ENCODE results near the gene TBX2.

The TBX2 gene

DNA sequence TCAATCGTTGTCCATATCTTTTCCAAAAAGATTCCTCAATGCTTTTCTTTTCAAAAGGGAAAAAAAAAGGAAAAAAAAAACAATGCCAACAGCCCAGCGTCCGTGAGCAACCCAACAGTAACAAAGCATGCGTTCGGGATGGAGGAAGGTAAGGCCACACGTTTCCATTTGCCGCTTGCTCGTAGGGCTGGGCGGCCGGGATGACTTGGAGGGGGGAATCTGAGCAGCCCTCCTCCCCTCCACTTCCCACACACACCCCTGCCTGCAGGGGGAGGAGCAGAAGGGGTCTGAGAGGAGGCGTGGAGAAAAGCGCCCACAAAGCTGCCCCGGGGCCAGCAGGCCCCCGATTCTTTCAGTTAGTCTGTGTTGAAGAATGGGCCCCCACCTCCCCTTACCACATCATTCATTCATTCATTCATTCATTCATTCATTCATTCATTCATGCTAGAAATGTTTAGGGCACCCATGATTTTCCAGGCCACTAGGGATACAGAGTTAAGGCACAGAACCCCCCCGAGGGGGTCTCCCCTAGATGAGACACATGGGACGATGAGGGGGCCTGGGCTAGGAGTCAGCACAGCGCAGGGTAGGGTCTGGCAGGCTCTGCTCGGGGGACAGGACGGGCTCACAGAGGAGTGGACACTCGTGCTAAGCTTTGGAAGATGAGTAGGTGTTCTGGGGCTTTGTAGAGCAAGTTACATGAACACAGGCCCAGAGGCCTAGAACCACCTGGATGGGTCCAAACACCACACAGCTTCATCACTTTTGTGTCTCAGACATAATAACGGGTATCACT is 10.9 kb upstream of the TBX2 start:
- no peak for DNase-seq

DNA sequence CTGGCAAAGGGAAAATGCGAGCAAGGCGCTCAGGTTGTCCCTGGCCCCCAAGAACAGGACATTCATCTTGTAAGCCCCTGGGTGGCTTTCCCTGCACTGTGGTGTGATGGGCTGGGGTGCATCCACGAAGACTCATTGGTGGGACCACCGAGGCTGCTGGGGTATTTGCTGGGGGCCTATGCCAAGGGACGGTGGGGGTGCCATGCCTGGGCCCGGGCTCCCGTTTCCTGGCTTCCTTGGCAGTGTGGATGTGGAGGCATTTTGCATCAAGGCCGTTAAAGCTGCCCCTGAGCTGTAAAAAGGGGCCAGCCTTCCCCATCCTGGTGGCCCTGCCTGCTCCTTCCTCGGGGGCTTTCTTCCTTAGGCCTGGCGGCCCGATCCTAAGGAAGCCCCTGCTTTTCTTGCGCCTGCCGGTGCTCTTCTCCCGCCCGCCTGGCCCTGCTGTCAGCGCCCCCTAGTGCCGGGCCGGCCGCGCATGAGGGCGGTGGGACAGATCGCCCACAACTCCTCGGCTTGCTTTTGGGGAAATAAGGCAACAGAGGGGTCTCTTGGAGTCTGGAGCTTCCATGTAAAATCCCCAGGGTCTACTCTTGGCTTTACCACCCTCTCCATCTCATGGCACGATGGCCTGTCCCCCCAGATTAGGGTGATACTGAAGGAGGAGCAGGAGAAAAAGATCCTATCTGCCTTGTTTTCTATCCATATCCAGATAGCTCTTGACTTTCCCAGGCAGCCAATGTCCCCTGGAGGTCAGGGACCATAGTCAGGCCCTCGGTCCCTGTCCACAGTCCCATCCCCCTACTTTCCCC is 9.8 kb upstream of the TBX2 start:
- DNase-seq = peak; percentile 57

GRCh38 chr17:61390479-61390791 is 9.2 kb upstream of the TBX2 start:
- no peak for DNase-seq

GRCh38 chr17:61391595-61392291 is 7.9 kb upstream of the TBX2 start:
- no peak for DNase-seq

DNA sequence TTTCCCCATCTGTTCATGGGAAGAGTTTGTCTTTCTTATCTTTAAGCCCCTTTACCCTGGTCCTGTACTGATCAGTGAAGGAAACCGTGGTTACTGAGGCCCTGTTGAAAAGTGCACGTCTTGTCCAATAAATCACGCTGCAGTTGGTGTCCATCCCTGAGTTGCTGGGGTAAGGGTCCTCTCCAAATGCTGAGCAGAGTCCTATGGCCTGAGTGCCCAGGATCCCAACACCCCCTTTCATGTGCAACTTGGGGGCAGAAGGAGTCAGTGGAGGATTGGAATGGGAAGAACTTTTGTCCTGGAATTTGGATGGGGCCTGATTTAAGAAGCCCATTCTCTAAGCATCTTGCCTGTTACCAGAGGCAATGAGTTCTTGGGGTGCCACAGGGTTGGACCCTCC is 7.0 kb upstream of the TBX2 start:
- DNase-seq = no peak

DNA sequence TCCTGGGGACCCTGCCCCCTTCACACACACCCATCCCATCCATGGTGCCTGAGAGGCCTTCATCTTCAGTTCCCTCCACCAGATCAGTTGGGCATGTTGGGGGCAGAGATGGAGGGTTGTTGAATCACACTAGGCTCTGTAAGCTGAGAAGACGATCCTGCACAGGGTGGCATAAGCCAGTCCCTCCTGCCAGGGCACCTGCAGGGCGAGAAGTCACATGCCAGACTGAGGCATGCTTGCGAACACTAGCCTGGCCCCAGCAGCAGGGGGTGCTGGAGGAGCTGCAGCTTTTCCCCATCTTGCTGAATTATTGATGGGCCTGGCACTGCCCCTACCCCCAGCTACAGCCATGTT is 6.1 kb upstream of the TBX2 start:
- peak; percentile 26 for DNase-seq

GRCh38 chr17:61393904-61394629 is 5.6 kb upstream of the TBX2 start:
- no peak for DNase-seq

DNA sequence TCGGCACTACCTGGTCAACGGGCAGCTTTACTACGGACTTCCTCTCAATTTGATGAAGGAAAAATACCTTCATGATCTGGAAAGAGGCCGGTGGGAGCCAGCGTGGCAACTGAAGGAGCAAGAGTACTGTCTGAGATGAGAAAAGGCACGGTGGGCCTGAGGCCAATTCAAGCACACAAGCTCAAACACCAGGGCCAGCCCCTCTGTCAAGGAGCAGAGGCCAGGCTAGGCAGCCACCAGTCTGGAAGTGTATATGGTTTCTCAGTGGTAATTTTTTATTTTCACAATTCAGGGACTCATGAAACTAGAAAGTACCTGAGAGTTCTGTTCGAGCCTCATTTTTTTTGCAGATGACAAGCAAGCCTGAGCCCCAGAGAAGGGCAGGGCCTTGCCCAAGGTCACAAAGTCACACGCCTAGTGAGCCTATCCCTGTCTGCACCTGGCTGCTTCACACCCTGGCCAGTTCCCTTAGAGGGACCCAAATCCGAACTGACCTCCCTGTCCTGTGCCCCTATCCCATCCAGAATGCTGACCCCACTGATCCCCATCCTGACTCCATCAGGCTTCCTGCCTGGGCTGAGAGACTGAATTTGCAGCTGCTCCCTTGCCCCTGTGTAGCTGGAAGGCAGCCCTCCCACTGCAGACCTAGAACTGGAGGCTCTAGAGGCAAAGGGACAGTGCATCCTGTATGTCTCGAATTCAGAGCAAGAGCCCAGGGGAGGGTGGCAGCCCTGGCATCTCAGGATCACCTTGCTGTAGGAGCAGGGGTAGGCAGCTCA is 4.8 kb upstream of the TBX2 start:
- DNase-seq = no peak

GRCh38 chr17:61395409-61395982 is 4.1 kb upstream of the TBX2 start:
- no peak for DNase-seq

DNA sequence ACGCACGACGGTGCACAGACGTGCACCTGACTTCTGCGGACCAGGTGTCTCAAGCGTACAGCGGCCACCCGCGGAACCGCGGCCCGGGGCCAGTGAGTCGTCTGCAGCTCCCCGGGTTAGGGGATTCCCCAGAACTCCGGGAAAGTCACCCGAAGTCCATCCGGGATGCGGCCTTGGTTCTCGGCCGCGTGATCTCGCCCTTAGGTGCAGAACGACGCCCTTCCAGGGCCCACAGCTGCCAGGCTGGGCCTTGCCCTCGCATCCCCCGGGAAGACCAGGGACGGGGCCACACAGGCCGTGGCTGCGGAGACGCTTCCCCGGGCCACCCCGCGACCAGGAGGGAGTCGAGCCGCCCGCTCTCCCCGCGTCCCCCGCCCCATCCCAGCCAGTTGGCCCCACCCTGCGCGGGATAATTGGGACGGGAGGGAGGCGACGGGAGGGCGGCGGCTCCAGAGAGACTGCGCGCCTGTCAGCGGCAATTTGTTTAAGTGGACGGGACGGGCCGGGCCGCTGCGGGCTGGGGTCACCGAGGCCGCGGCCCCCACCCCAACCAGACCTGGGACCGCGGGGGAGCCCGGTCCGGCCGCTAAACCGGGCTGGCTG is 3.6 kb upstream of the TBX2 start:
- DNase-seq = no peak

DNA sequence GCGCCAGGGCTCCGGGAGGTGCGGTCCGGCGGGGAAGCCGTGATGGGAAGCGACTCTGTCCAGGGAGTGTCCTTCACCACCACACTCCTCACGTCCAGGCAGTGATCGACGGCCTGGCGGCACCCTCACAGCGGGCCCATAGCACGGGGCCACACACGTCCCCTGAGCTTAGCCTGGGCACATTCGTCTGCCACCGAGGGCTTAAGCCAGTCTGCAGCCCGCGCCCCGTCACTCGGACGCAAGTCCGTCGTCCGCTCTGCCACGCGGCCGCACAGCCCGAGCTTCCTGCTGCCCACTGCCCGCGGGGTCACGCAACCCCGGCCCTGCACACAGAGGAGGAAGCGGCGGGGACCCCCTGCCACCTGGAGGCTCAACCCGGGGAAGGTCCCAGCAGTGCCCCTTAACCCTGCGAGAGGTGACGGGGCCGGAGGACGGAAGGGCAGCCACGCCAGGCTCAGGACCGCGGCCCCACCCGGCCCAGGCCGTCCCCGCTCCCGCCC is 3.0 kb upstream of the TBX2 start:
- no peak for DNase-seq

DNA sequence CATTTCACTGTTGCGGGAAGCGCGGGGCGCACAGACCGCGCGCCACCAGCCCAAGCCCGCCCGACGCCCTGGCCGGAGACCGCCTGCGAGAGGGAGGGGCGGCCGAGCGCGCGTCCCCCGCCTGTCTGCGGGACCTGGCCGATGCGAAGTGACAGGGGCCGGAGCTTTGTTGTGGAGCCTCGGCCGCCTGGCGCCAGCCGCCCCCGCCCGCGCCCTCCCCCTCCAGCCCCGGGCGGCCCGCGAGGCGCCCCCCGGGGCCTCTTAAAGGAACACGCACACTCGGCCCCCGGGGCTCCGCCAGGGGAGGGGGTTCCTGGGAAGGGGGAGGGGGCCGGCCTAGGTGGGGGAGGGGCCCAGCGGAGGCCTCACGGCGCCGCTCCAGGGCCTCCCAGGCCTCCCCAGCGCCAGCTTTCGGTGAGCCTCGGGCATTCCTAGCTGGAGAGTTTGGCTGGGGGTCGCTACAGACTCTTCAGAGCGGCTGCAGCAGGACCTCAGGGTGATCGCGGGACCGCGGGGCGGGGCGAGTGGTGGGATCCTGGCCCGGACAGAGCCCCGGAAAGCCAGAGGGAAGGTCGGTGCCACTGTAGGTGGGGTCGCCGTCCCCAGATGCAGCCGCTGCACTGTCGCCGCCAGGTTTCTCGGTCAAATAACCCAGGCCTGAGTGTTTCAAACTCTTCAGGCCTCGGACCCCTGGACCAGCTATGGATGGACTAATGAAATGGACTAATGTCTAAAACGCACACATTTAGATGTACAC is 2.4 kb upstream of the TBX2 start:
- no peak for DNase-seq

DNA sequence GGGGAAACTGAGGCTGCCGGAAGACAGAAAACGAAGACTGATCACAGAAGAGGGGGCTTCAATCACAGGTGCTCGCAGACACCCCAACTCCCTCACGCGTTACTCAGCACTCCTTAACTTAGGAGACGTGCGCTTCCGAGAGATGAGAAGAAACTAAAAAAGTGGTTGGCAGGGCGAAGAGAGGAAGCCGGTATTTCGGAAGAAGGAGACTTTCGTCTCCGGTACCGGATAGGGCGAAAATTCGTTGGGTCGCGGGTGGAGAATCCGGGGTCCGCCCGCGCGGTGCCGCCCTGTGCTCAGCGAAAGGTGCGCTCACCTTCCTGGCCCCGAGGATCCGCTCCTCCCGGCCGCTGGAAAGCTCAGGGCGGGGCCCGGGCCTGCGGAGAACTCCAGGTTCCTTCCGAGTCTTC is 917 bp upstream of the TBX2 start:
- DNase-seq = no peak

GRCh38 chr17:61400066-61400716 is 548 bp downstream of the TBX2 start:
- no peak for DNase-seq

- no peak for DNase-seq
Observed at GRCh38 chr17:61400717-61401388, 1.2 kb downstream of the TBX2 start.

DNA sequence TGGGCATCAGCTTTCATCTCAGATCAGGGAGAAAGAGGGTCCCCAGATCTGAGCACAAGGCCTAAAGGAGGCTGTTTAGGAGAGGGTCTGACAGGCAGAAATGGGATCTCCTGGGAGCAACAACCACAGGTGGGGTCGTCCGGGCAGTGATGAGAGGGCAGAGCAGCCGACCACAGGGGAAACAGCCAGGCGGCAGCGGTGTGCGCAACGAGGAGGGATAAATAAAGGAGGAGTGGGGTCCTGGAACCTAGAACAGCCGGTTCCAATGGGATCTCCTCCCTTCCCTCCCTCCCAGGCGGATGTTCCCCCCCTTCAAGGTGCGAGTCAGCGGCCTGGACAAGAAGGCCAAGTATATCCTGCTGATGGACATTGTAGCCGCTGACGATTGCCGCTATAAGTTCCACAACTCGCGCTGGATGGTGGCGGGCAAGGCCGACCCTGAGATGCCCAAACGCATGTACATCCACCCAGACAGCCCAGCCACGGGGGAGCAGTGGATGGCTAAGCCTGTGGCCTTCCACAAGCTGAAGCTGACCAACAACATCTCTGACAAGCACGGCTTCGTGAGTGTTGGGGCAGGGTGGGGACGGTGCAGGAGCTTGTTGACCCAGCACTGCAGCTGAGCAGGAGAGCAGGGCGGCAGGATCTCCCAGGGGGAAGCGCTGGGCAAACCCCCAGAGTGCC is 1.9 kb downstream of the TBX2 start:
- no peak for DNase-seq

DNA sequence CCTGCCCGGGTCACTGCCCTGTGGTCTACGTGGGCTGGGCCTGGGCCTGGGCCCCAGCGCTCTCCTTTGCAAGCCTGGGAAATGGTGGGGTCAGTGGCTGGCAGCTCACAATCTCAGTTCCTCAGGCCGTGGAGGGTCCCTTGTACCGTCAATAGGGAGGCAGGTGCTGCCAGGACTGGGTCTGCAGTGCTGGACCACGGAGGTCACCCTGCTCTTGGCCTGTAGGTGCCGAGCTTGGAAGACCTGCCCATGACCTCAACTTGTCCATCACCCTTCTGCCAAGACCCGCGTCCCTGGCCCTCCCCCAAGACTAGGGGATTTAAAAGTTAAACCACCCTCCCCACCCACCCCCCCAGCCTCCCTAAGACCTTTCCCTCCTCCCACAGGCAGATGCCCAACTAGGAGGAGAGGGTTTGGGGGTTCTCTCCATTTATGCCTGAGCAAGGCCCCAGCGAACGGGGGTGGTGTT is 2.5 kb downstream of the TBX2 start:
- no peak for DNase-seq

GRCh38 chr17:61402978-61403800 is 3.5 kb downstream of the TBX2 start:
- DNase-seq = no peak

All from activated CD4-positive, alpha-beta T cell treated with anti-CD3 and anti-CD28 coated beads, Interleukin-10, Interleukin-2, amounts not matched to agents 100 ng/mL and 50 ng/mL, durations not matched to agents 16 hours and 8 hours (primary cell).